ENCODE measurements around the gene GCNT4. TPM values are rescaled to one million over a fixed set of nuclear protein-coding genes. Genes with fewer than 3 reads are reported as not detected.

Gene GCNT4
- total and polyA plus RNA-seq, 2 of the 8 experiments (the other 6 are each of a cell fraction or from before 2014, with no cell fraction given), result 1.1 to 14.5 TPM

GRCh38 chr5:75089662-75090061 is 37.3 kb upstream of the GCNT4 start:
- Histone ChIP-seq H4K5ac (ENCODE audit: insufficient read length, low read depth, low read length) (no peak overlapping the region), H3K23me2 (ENCODE audit: low read depth, low read length) (no peaks in the 10 kb centered on the region; the same call in 1 of the 2 replicates), H4K20me1 (replicated peaks in 1 of 2; ENCODE audit: control insufficient read depth in 1 of 2, insufficient read depth in 2 of 2, low read length in 2 of 2) (no peaks in the 10 kb centered on the region), H2BK120ac (replicated peaks; ENCODE audit: low read depth, low read length) (no peak overlapping the region), H3K14ac (ENCODE audit: insufficient read length) (no peak overlapping the region), H3K4me1 (replicated peaks in 1 of 4; ENCODE audit: control insufficient read depth in 3 of 4, insufficient read depth in 4 of 4, low read length in 3 of 4) (no peaks in the 10 kb centered on the region), H3K79me1 (ENCODE audit: low read depth, low read length) (no peaks in the 10 kb centered on the region), H3K4me3 (ENCODE audit: extremely low read depth in 1 of 4, insufficient read depth in 2 of 4, low read depth in 3 of 4, low read length in 4 of 4) (no peak overlapping the region), H2BK20ac (ENCODE audit: low read length) (no peak overlapping the region), H3K9ac (replicated peaks in 1 of 4; ENCODE audit: extremely low read depth in 1 of 4, low read depth in 3 of 4, low read length in 3 of 4) (no peak overlapping the region), H2AFZ (ENCODE audit: low read length) (no peak overlapping the region), H2AK5ac (ENCODE audit: low read depth, low read length) (no peak overlapping the region), H2BK12ac (ENCODE audit: low read depth, low read length) (no peak overlapping the region), H3K4ac (replicated peaks; ENCODE audit: insufficient read length, low read depth, low read length) (no peak overlapping the region), H4K91ac (replicated peaks; ENCODE audit: insufficient read length, low read length) (no peak overlapping the region), H4K8ac (ENCODE audit: extremely low read depth, insufficient read depth, low read length) (no peak overlapping the region), H3K23ac (ENCODE audit: insufficient read length) (no peak overlapping the region), H3K9me3 (ENCODE audit: insufficient read depth in 2 of 2, low read depth in 1 of 2, low read length in 1 of 2) (no peaks in the 10 kb centered on the region), H2BK5ac (ENCODE audit: low read depth, low read length) (no peak overlapping the region), H3K27me3 (replicated peaks in 1 of 4; ENCODE audit: control insufficient read depth in 3 of 4, extremely low read depth in 1 of 4, insufficient read depth in 3 of 4, low read length in 3 of 4) (peaks cover 0 to 1% (median 0%) of the 10 kb centered on the region in 4 experiments; a peak in 1 of 7 replicates), H2BK15ac (ENCODE audit: low read length) (no peak overlapping the region), H3K79me2 (ENCODE audit: control insufficient read depth in 1 of 2, insufficient read depth in 2 of 2, low read length in 2 of 2) (no peaks in the 10 kb centered on the region), H3K56ac (replicated peaks; ENCODE audit: insufficient read length, low read depth, low read length) (no peak overlapping the region), H3K27ac (ENCODE audit: low read depth, low read length) (no peak overlapping the region), H3K4me2 (ENCODE audit: insufficient read depth in 1 of 2, low read depth in 2 of 2, low read length in 2 of 2) (no peak overlapping the region), H3K36me3 (ENCODE audit: control insufficient read depth in 2 of 4, insufficient read depth in 4 of 4, low read length in 3 of 4) (no peaks in the 10 kb centered on the region), H3K18ac (ENCODE audit: extremely low read depth, low read length) (no peak overlapping the region)
- DNase-seq (ENCODE audit: low read depth in 1 of 2, low spot score in 2 of 2) (no peak), FAIRE-seq (no peak)
- TF ChIP-seq CTBP2 (IDR thresholded peaks at IDR 0.05; ENCODE audit: borderline replicate concordance, insufficient read depth, insufficient read length, low read length), result no peak
- TF ChIP-seq CTCF (IDR thresholded peaks at IDR 0.05; ENCODE audit: control extremely low read depth in 1 of 3, insufficient read depth in 1 of 3, low read depth in 1 of 3, low read length in 3 of 3), result no peak
- TF ChIP-seq EGR1 (IDR thresholded peaks at IDR 0.05; ENCODE audit: borderline replicate concordance, low read depth, low read length), result no peak
- TF ChIP-seq JUND (IDR thresholded peaks at IDR 0.05; ENCODE audit: low read length), result no peak
- no peak for TF ChIP-seq CREB1 (IDR thresholded peaks at IDR 0.05)
- ChIA-PET CTCF (ENCODE audit: partially characterized antibody) (interaction anchor here (0.5 to 1.0 kb wide), 2 partner anchors 39 to 178 kb away, joined by 3 read pairs; no protein-coding TSS in a partner anchor), POLR2A (ENCODE audit: partially characterized antibody) (no interaction called here)
- WGBS, 2 experiments (ENCODE audit: extremely low coverage in 1 of 2, insufficient coverage in 1 of 2, insufficient read length in 1 of 2, insufficient replicate concordance in 2 of 2, low coverage in 1 of 2, low lambda C conversion rate in 2 of 2, missing lambda C conversion rate in 1 of 2), result 74% methylated on average over 1 of the region's 1 CpG; no CpG with 5 or more reads in 1 of the 2 experiments
